ENCODE data around the gene NEK1.

- TF ChIP-seq CTCF (IDR thresholded peaks at IDR 0.05; ENCODE audit: poor library complexity, severe bottlenecking): no peak
- no peak for TF ChIP-seq POLR2AphosphoS5 (IDR thresholded peaks at IDR 0.05)
- TF ChIP-seq TAF1 (IDR thresholded peaks at IDR 0.05; ENCODE audit: low read depth): no peak
- no peak for TF ChIP-seq EP300 (conservative IDR thresholded peaks at IDR 0.05; ENCODE audit: poor library complexity, severe bottlenecking)
- TF ChIP-seq REST (IDR thresholded peaks at IDR 0.05; ENCODE audit: borderline replicate concordance): no peak
- no peak for TF ChIP-seq RAD21 (conservative IDR thresholded peaks at IDR 0.05)
- no peak for TF ChIP-seq EZH2 (IDR thresholded peaks at IDR 0.05; ENCODE audit: borderline replicate concordance, insufficient read depth, low read length, poor library complexity, severe bottlenecking)
Measured at GRCh38 chr4:169428376-169428775, 184.0 kb downstream of the NEK1 start.
